HEK293 (cell line): ENCODE results near the gene MRPS2.

ENCODE experiments used
- CTCF ChIA-PET: fragments of 350-600 bp; formaldehyde crosslinking; extraction: SDS; loops from one replicate; lab custom pipeline; 2021; ENCODE audit warnings: antibody characterized with exemption; lab: Yijun Ruan, JAX
- POLR2A ChIA-PET: fragments of 300-600 bp; formaldehyde crosslinking; extraction: SDS; loops from one replicate; lab custom pipeline; 2020; ENCODE audit warnings: antibody characterized with exemption, inconsistent platforms; lab: Yijun Ruan, JAX
- H3K27ac ChIP-seq: fragments of 200-500 bp; sonication (Bioruptor generic); 2 replicates; pipeline ENCODE4 v1.5.1; 2014; ENCODE audit warnings: low read depth, low read length, control low read depth, inconsistent platforms; ENCODE audit errors: extremely low read depth
- H3K36me3 ChIP-seq, 2 experiments: fragments of 200-500 bp in 1 of 2; sonication (Bioruptor generic) in 1 of 2; 1 replicate in 1 of 2; 2 replicates in 1 of 2; pipeline ENCODE4 v1.5.1; 2014 to 2017; ENCODE audit warnings: inconsistent platforms in 2 of 2, low read length in 2 of 2; ENCODE audit not compliant: control insufficient read depth in 2 of 2, insufficient read depth in 1 of 2
- H3K4me1 ChIP-seq: fragments of 200-500 bp; sonication (Bioruptor generic); 2 replicates; pipeline ENCODE4 v1.5.1; 2014; ENCODE audit warnings: mild to moderate bottlenecking, low read length, inconsistent platforms; ENCODE audit not compliant: control insufficient read depth, insufficient read depth
- H3K4me3 ChIP-seq: 2 replicates; pipeline ENCODE4 v1.5.1; 2011; ENCODE audit warnings: low read depth, mild to moderate bottlenecking, control low read depth, low read length, moderate library complexity
- H3K9me3 ChIP-seq: fragments of 200-500 bp; sonication (Bioruptor generic); 2 replicates; pipeline ENCODE4 v1.5.1; 2014; ENCODE audit warnings: low read depth, low read length, inconsistent platforms; ENCODE audit not compliant: control insufficient read depth, insufficient read depth
- HOXA7 ChIP-seq: sonication (generic); formaldehyde crosslinking; IDR thresholded peaks from 2 replicates; pipeline ENCODE4 v1.8.1; 2022; ENCODE audit warnings: missing genetic modification reagents, borderline replicate concordance
- KLF7 ChIP-seq: fragments of 450-650 bp; formaldehyde crosslinking; IDR thresholded peaks from 2 replicates; pipeline ENCODE4 v1.5.1; 2016; ENCODE audit warnings: missing biosample characterization, missing genetic modification characterization, borderline replicate concordance
- ZBTB17 ChIP-seq: fragments of 450-650 bp; formaldehyde crosslinking; IDR thresholded peaks from 2 replicates; pipeline ENCODE4 v1.5.1; 2016; ENCODE audit warnings: missing biosample characterization, missing genetic modification characterization
- ZNF112 ChIP-seq: fragments of 450-650 bp; formaldehyde crosslinking; IDR thresholded peaks from 2 replicates; pipeline ENCODE4 v1.5.0; 2017; ENCODE audit warnings: missing biosample characterization, missing genetic modification characterization
- ZNF266 ChIP-seq: fragments of 450-650 bp; formaldehyde crosslinking; IDR thresholded peaks from 2 replicates; pipeline ENCODE4 v1.5.1; 2016; ENCODE audit warnings: missing biosample characterization, missing genetic modification characterization, low read depth
- ZNF302 ChIP-seq: fragments of 450-650 bp; formaldehyde crosslinking; IDR thresholded peaks from 2 replicates; pipeline ENCODE4 v1.5.1; 2016; ENCODE audit warnings: missing biosample characterization, missing genetic modification characterization, low read depth
- ZNF341 ChIP-seq: fragments of 450-650 bp; formaldehyde crosslinking; IDR thresholded peaks from 2 replicates; pipeline ENCODE4; 2016; ENCODE audit warnings: low read depth, missing biosample characterization, missing genetic modification characterization
- ZNF354C ChIP-seq: fragments of 450-650 bp; formaldehyde crosslinking; IDR thresholded peaks from 2 replicates; pipeline ENCODE4 v1.5.1; 2016; ENCODE audit warnings: missing biosample characterization, missing genetic modification characterization, low read depth, borderline replicate concordance
- ZNF544 ChIP-seq: fragments of 450-650 bp; formaldehyde crosslinking; IDR thresholded peaks from 2 replicates; pipeline ENCODE4 v1.5.0; 2017; ENCODE audit warnings: missing biosample characterization, missing genetic modification characterization
- ZNF560 ChIP-seq: fragments of 450-650 bp; formaldehyde crosslinking; IDR thresholded peaks from 2 replicates; pipeline ENCODE4 v1.5.1; 2017; ENCODE audit warnings: missing biosample characterization, missing genetic modification characterization, borderline replicate concordance
- ZNF600 ChIP-seq: fragments of 450-650 bp; formaldehyde crosslinking; IDR thresholded peaks from 2 replicates; pipeline ENCODE4 v1.5.1; 2016; ENCODE audit warnings: missing biosample characterization, missing genetic modification characterization
- ZNF624 ChIP-seq: fragments of 450-650 bp; formaldehyde crosslinking; IDR thresholded peaks from 2 replicates; pipeline ENCODE4 v1.5.1; 2017; ENCODE audit warnings: missing biosample characterization, missing genetic modification characterization
- ZNF692 ChIP-seq: fragments of 450-650 bp; formaldehyde crosslinking; IDR thresholded peaks from 2 replicates; pipeline ENCODE4 v1.5.1; 2016; ENCODE audit warnings: missing biosample characterization, missing genetic modification characterization
- ZNF707 ChIP-seq: fragments of 450-650 bp; formaldehyde crosslinking; IDR thresholded peaks from 2 replicates; pipeline ENCODE4 v1.5.1; 2016; ENCODE audit warnings: missing biosample characterization, missing genetic modification characterization
- ZNF785 ChIP-seq: fragments of 450-650 bp; formaldehyde crosslinking; IDR thresholded peaks from 2 replicates; pipeline ENCODE4 v1.5.1; 2016; ENCODE audit warnings: missing biosample characterization, missing genetic modification characterization
- TF ChIP-seq, protein P1 (sequence below): fragments of 450-650 bp; formaldehyde crosslinking; IDR thresholded peaks from 2 replicates; pipeline ENCODE4 v1.5.1; 2016; ENCODE audit warnings: missing biosample characterization, missing genetic modification characterization
- TF ChIP-seq, protein P2 (sequence below): fragments of 450-650 bp; formaldehyde crosslinking; IDR thresholded peaks from 2 replicates; pipeline ENCODE4 v1.5.1; 2017; ENCODE audit warnings: missing biosample characterization, missing genetic modification characterization
- TF ChIP-seq, protein P3 (sequence below): fragments of 450-650 bp; formaldehyde crosslinking; IDR thresholded peaks from 2 replicates; pipeline ENCODE4 v1.5.1; 2016; ENCODE audit warnings: missing biosample characterization, missing genetic modification characterization

The MRPS2 gene

DNA sequence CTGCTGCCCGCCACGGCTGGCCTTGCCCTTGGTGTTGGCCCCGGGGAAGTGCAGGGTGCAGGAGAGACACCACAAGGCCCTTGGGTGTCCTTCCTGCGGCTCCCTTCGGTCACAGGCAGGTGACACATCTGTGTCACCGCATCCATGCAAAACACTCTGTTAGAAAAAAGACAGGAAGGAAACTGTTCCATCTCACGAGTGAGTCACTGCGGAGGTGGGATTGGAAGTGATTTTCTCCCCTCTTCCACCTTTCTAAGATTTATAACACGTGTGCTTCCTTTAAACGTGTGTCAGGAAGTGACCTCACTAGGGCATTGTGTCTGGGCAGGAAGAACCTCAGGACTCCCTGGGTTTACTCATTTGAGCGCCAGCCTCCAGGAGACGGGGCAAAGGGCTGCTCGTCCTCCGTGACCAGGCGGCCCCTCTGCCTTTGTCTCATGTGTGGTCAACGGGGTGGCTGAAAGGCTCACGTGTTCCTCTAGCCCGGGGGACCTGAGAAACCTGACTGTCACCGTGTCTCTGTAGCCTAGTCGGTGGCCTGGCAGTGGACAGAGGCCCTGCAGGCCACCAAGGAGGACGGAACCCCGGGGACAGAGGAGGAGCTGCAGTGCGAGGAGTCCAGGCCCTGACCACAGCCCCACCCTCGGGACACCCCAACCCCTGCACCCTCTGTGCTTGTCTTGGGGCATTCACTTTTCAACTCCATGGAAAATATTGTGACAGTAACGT, 15.8 kb downstream of the MRPS2 start (continued):
- TF ChIP-seq ZNF692: no peak
- TF ChIP-seq ZNF544 (tag by site-specific recombination): no peak
- no peak for TF ChIP-seq HOXA7 (CRISPR knock-in tag)
- TF ChIP-seq ZNF624 (tag by site-specific recombination): no peak

GRCh38 chr9:135517407-135517822, 16.9 kb downstream of the MRPS2 start:
- CTCF ChIA-PET: interaction anchor here (1.1 kb wide), 1 partner anchor 12 kb away, joined by 11 read pairs; no protein-coding TSS in a partner anchor
- Histone ChIP-seq H3K4me3 (no peak overlapping the region), H3K27ac (no peak overlapping the region), H3K9me3 (no peaks in the 10 kb centered on the region), H3K36me3 (no peaks in the 10 kb centered on the region), H3K4me1 (no peaks in the 10 kb centered on the region)
- POLR2A ChIA-PET: interaction anchor here (0.8 kb wide), 1 partner anchor 260 kb away, joined by 3 read pairs; no protein-coding TSS in a partner anchor
- TF ChIP-seq ZNF707 (no peak), ZNF112 (tag by site-specific recombination) (no peak), ZBTB17 (tag by site-specific recombination) (no peak)
- TF ChIP-seq, protein P1, sequence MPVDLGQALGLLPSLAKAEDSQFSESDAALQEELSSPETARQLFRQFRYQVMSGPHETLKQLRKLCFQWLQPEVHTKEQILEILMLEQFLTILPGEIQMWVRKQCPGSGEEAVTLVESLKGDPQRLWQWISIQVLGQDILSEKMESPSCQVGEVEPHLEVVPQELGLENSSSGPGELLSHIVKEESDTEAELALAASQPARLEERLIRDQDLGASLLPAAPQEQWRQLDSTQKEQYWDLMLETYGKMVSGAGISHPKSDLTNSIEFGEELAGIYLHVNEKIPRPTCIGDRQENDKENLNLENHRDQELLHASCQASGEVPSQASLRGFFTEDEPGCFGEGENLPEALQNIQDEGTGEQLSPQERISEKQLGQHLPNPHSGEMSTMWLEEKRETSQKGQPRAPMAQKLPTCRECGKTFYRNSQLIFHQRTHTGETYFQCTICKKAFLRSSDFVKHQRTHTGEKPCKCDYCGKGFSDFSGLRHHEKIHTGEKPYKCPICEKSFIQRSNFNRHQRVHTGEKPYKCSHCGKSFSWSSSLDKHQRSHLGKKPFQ (tag by site-specific recombination): no peak

DNA sequence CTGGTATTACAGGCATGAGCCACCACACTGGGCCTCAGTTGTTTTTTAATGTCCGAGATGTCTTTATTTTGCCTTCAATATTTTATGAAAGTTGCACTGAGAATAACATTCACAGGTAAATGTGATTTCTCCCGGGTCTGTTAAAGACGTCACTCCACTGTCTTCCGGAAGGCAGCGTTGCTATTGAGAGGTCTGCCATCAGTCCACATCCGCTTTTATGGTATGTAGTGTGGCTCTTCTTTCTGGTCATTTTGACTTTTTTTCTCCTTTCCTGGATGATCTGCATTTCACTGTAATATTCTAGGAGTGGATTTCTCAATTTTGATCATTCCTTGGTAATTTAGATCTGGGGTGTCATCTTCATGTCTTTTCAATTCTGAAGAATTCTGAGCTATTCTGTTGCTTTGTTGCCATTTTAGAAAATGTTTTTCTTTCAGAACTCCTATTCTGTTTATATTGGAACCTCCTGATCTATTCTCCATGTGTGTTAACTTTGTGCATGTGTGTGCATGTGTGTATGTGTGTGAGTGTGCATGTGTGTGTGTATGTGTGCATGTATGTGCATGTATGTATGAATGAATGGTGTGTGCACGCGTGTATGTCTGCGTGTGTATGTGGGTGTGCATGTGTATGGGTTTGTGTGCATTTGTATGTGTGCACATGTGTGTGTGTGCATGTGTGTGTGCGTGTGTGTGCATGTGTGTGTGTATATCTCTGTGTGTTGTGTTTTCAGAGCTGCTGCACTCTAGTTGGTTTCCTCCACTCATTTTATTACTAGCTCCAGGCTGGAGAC, 18.9 kb downstream of the MRPS2 start:
- POLR2A ChIA-PET: no interaction called here
- TF ChIP-seq, protein P2, sequence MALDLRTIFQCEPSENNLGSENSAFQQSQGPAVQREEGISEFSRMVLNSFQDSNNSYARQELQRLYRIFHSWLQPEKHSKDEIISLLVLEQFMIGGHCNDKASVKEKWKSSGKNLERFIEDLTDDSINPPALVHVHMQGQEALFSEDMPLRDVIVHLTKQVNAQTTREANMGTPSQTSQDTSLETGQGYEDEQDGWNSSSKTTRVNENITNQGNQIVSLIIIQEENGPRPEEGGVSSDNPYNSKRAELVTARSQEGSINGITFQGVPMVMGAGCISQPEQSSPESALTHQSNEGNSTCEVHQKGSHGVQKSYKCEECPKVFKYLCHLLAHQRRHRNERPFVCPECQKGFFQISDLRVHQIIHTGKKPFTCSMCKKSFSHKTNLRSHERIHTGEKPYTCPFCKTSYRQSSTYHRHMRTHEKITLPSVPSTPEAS: peak; percentile 97
- TF ChIP-seq ZNF354C (tag by site-specific recombination): no peak
- no peaks in the 10 kb centered on the region for H3K36me3 ChIP-seq
- CTCF ChIA-PET: interaction anchor here (0.6 kb wide), 2 partner anchors 8 to 12 kb away, joined by 3 read pairs; no protein-coding TSS in a partner anchor
- no peak overlapping the region for H3K4me3 ChIP-seq
- no peaks in the 10 kb centered on the region for H3K4me1 ChIP-seq
- no peaks in the 10 kb centered on the region for H3K9me3 ChIP-seq
- H3K27ac ChIP-seq: no peak overlapping the region

DNA sequence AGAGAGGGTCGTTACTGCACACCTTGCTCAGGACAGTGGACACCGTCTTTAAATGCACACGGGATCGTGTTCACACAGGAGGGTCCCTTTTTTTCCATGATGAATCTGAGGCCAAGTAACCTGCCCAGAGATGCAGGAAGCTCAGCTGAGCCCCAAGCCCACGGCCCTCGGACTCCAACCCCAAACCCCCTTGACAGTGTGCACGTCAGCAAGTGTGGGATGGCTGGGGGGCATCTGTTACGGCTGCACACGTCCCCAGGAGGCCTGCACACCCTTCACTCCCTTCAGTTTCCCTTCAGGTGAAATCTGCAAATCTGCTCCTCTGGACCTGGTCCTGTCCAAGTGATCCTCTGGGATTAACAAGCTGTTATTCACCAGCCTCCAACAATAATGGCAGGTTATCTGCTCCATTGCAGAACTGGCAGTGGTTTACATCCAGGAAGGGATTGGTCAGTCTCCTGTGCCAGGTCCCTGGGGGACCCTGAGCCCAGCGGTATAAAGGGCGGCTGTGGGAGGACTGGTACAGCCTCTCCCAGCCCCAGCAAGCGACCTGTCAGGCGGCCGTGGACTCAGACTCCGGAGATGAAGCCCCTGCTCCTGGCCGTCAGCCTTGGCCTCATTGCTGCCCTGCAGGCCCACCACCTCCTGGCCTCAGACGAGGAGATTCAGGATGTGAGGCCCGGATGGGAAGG, 20.6 kb downstream of the MRPS2 start, which contains the start of gene LCN1:
Gene LCN1, plus strand, starts transcription at position 525 of the 692 bp plus-strand sequence. Its CDS starts 58 bp downstream, at position 583.
- H3K9me3 ChIP-seq: no peaks in the 10 kb centered on the region
- H3K36me3 ChIP-seq: no peaks in the 10 kb centered on the region
- CTCF ChIA-PET: no interaction called here
- H3K4me3 ChIP-seq: no peak within 1 kb of the TSS
- POLR2A ChIA-PET: no interaction called here
- no peaks in the 10 kb centered on the region for H3K4me1 ChIP-seq
- H3K27ac ChIP-seq: no peak within 1 kb of the TSS
- TF ChIP-seq ZNF341 (tag by site-specific recombination) (no peak), ZNF302 (no peak), ZNF785 (tag by site-specific recombination) (no peak), ZNF600 (tag by site-specific recombination) (no peak), KLF7 (tag by site-specific recombination) (no peak), ZNF266 (tag by site-specific recombination) (no peak), ZNF560 (tag by site-specific recombination) (no peak)
- TF ChIP-seq, protein P3, sequence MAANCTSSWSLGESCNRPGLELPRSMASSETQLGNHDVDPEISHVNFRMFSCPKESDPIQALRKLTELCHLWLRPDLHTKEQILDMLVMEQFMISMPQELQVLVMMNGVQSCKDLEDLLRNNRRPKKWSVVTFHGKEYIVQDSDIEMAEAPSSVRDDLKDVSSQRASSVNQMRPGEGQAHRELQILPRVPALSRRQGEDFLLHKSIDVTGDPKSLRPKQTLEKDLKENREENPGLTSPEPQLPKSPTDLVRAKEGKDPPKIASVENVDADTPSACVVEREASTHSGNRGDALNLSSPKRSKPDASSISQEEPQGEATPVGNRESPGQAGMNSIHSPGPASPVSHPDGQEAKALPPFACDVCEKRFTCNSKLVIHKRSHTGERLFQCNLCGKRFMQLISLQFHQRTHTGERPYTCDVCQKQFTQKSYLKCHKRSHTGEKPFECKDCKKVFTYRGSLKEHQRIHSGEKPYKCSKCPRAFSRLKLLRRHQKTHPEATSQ: no peak
